GM21367 (cell line): ENCODE measurements around the gene DENND6B.

Source experiments
- ATAC-seq: cut with Tn5 transposase; IDR thresholded peaks from one replicate; pipeline ENCODE4 v1.9.1; 2021; ENCODE audit not compliant: unreplicated experiment

Gene DENND6B

DNA sequence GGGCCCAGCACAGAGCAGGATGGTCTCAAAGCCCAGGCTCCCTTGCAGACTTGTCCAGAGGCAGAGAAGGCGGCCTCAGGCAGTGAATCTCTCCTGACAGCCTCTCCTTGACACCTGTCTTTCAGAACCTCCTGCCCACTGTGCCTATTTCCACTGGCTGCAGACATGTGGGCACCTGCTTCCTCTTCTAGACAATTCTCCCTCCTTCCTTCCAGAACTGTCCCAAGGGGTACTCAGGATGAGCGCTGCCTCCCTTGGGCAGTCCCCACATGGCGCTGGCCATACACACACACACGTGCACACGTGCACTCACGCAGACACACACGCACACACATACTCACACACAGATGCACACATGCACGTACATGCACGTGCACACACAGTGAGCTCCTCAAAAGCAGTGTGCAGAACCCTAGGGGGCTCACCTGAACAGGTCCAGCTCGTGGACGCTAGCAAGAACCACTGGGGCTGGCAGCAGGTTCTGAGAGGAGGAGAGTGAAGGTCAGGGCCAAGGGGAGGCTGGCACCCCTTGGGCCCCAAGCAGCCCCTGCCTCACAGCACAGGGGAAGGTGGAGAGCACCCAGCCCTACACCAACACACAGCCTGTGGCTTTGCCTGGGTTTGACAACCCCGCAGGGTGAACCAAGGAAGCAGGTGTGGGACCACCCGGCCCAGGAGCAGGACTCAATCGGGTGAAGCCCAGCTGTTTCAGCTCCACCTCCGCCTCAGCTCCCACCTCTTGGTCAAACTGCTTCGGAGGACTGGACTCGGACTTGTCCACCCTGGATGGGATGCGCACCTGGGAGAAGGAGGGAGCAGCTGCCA is 11.3 kb downstream of the DENND6B start:
- no peak for ATAC-seq

DNA sequence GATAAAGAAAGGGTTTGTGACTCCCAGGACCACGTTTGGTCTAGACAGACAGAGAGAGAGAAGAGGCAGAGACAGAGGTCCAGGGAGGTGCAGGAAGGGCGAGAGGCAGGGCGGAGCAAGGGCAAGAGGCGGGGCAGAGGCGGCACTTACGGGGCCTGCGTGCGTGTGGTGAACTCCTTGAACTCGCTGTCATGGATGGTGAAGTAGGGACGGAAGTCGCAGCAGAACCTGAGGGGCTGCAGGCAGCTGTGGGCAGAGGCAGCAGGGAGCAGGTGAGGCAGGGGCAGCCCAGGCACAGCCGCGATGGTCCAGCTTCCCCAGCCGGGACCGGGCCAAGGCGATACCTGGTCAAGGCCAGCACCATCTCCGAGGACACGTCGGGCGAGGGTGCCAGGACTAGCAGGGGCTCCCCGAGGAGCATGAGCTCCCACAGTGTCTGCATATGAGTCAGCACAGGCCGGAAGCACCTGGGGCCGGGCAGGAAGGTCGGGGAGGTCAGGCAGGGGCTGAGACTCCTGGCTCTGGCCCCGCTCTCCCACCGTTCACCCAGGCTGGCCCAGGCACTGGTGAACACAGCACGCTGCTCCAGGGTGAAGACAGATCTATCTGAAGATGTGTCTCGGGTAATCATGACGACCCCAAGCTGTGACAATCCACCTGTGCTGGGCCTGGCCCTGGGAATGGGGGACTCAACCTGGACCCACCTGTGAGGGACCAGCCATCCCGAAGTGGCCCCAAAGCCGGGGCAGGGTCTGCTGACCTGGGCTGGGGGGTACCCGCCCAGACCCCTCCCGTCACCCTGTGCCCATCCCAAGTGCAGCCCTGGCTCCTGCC is 12.1 kb downstream of the DENND6B start:
- peak; percentile 58 for ATAC-seq

DNA sequence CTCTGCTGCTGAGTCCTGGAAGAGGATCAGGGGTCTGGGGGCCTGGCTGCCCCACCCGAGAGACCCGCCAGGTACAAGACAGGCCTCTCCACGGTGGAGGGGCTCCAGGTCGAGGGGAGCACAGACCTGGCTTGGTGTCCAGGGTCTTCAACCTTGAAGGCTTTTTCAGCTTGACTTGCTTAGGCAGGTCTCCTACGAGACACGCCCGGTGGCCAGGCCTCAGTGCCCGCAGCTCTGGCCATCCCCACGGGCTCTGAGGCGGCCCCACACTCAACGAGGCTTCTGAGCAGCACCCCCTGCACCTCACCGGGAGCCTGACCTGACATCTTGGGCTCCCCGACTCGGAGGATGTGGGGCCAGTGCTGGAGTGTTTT is 12.7 kb downstream of the DENND6B start:
- ATAC-seq: no peak

DNA sequence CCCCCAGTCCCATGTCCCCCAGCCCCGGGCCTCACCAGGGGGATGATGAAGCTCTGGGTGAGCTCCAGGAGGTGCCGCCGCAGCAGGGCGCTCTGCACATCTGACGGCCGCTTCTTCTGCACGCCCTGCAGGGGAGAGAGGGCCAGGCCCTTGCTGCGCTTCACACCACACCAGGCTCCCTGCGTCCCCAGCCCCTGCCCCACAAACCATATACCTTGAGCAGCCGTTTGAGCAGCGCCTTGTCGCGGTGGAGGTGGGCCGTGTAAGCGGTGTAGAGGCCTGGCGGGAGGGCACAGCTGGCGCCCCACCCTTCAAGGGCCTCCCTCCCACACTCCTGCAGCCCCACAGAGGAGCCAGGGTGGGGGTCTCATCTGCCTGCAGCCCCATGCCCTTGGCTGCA is 13.2 kb downstream of the DENND6B start:
- no peak for ATAC-seq

DNA sequence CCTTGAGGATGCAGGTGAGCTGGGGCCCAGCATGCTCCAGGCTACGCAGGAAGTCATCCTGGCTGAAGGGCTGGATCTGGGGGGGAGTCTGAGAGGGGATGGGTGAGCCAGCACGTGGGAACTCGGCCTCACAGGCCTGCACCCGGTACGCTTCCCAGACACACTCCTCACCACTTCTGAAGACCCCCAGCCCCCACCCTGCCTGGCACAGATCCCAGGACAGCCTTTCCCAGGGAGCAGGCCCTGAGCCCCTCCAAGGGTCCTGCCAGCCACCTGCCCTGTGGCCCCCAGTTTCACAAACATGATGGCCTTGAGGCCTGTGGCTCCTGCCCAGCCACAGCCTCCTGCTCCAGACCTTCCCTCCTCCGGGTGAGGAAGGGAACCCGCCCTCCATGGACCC is 13.8 kb downstream of the DENND6B start:
- no peak for ATAC-seq

DNA sequence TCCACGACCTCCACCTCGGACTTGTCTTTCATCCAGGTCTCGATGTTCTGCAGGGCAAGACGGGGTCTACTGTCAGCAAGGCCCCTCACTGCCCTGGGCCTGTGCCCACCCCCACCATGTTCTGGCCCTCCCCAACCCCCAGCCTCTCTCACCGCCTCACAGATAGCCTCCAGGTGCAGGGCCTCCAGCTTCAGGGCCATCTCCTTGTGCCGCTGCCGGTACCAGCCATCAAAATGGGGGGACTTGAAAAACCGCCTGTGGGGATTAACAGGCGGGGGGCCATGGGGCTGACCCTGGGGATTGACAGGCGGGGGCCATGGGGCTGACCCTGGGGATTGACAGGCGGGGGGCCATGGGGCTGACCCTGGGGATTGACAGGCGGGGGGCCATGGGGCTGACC is 14.4 kb downstream of the DENND6B start:
- no peak for ATAC-seq

DNA sequence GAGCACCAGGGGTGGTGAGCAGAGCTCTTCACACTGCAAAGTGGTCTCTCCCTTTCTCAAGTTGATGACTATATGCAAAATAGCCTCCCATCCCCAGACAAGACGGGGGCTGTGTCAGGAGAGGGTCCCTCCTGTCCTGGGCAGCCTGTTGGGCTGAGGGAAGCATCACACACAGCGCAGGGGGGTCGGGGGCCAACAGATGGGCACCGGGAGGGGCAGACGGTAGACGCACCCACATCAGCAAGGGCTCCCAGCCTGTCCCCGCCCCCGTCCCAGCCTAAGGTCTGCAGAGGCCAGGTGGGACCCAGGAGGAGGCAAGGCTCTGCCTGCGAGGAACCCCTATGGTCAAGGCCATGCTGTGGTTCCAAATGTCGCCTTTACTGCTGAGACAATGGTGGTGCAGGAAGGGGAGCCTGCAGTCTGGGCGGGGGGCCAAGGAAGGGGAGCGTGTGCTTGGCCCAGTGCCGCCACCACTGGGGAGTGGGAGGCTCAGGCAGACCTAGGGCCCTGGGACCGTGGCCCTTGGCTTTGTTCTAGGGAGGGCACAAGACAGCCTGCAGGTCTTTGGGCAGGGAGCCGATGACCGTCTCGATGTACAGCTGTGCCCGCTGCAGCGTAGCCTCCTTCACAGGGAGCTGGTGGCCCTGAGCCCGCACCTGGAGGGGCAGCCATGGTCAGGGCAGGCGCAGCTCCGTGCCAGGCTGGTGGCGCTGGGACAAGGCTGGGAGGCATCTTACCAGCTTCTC is 15.0 kb downstream of the DENND6B start:
- ATAC-seq: no peak

DNA sequence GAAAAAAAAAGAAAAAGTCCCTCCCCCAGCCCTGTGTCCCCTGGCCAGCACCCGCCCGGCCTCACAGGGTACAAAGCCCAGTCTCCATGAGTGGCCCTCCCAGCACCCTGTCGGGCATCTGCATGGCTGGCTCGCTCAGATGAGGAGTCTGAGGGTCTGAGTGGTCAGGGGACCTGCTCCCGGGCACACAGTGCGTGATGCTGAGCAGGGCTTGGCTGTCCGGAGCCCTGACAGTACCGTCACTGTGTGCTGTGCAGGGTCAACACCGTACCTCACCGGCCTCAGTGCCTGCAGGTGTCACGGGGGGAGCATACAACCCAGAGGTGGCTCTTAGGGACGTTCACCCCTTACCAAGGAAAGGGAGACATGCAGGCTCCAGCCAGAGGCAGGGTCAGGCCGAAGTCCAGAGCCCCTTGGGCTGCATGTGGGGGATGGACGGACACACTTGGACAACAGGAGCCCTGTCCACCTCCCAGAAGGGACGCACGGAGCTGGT is 15.8 kb downstream of the DENND6B start:
- ATAC-seq: no peak

DNA sequence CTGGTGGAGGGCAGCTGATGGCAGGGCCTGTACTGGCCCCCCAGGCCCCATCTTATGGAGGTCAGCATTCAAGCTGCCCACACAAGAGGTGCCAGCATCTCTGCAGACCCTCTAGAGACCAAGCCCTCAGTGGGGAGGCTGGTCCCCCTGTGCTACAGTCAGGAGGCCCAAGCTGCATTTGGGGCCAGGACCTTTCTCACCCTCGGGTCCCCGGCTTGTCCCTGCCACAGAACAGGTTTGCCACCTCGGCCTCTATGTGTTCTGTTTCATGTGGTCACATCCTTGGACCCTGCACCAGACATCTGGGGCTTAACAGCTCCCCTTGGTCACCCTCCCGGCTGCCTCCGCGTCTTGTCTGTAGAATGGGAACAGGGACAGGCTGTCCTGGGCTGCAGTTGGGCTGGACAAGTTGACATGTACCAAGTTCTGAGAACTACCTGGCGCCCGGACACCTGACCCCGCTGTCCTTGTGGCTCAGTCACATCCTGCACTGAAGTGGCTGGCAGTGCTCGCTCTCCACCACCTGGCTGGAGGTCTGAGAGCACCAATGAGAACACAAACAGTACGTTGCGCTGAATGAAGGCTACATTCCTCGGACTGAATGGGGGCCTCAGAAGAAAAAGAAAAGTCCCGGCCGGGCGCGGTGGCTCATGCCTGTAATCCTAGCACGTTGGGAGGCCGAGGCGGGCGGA is 16.6 kb downstream of the DENND6B start:
- ATAC-seq: no peak

DNA sequence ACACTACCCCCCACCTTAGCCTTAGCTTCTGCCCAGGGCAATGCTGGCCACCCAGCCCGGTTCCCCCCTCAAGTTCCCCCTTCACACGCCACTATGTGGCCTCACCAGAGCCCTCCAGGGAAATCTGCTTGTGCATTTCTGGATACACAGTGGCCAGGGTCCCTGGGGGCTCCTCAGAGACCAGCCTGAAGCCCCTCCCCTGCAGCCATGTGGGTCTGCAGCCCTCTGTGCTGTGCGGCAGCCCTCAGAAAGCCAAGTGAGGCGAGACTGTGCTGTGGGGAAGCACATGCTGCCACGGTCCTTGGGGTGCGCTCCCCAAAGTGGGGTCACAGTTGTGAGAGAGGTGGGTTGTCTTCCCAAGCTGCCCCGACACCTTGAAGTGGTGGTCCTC is 17.2 kb downstream of the DENND6B start:
- ATAC-seq: no peak

DNA sequence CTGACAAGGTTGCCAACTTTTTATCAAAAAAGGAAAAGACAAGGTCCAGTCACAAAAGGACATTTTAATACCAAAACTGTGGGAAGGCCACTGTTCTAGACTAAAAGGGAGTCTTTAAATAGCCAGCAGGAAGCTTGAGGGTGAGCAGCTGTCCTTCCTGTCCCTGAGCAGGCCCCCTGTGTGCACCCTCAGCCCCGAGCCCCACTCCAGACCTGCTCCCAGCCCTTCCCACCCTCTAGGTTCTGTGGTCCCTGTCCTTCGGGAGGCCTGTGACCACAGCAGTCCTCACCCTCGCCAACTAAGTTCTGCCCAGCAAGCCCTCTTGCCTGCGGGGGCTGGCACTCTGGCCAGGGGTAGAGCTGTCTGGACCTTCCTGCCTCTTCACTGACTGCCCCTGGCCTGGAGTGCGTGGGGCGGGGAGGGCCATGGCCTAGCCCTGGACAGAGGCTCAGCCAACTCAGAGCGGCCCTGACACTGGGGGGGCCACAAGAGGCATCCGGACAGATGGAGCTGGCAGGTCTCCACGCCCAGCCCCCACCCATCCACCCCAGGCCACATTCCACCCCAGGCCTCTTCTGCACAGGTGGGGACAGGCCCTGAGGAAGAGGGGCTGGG is 17.7 kb downstream of the DENND6B start:
- no peak for ATAC-seq

DNA sequence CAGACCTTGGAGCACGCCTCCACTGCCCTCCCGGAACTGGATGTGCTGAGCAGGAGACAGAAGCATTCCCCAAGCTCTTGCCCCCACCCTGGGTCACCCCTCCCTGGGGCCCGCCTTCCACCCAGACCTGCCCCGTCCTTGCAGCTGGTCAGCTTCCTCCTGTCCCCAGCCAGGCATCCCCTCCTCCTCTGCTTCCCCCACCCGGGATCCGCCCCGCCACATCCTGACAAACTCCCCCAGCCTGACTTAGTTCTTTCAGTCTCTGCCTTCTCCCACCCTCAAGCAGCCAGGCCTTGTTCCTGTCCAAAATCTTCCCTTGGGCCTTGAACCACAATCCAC is 18.2 kb downstream of the DENND6B start:
- no peak for ATAC-seq

DNA sequence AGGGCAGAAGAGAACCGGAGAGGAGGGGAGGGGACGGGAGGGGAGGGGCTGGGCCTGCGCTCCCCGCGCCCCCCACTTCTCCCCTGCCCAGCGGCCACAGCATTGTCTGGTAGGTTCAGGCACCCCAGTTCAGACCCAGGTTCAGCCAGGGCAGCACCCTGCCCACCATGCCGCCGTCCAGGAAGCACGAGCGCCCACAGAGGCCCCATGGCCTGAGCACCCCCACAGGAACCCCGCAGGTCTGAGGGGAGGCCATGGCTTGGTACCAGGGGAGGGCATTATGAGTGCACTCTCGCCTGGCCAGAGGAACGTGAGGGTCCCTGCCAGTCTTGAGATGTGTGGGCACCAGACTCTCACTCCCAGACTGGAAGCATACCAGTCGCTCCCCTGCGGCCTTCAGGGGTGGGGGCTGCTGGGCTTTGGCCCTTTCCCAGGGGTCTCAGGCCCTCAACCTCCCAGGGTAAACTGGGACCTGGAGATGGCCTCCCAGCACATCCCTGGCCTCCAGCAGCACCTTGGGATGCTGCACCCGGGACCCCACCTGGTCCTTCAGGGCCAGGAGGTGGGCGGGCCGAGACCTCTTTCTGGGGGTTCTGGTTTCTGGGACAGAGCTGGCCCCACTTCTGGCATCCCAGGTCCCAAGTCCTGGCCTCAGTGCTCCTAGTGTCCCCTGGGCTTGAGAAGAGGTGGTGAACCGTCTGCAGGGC is 18.8 kb downstream of the DENND6B start:
- ATAC-seq: no peak

DNA sequence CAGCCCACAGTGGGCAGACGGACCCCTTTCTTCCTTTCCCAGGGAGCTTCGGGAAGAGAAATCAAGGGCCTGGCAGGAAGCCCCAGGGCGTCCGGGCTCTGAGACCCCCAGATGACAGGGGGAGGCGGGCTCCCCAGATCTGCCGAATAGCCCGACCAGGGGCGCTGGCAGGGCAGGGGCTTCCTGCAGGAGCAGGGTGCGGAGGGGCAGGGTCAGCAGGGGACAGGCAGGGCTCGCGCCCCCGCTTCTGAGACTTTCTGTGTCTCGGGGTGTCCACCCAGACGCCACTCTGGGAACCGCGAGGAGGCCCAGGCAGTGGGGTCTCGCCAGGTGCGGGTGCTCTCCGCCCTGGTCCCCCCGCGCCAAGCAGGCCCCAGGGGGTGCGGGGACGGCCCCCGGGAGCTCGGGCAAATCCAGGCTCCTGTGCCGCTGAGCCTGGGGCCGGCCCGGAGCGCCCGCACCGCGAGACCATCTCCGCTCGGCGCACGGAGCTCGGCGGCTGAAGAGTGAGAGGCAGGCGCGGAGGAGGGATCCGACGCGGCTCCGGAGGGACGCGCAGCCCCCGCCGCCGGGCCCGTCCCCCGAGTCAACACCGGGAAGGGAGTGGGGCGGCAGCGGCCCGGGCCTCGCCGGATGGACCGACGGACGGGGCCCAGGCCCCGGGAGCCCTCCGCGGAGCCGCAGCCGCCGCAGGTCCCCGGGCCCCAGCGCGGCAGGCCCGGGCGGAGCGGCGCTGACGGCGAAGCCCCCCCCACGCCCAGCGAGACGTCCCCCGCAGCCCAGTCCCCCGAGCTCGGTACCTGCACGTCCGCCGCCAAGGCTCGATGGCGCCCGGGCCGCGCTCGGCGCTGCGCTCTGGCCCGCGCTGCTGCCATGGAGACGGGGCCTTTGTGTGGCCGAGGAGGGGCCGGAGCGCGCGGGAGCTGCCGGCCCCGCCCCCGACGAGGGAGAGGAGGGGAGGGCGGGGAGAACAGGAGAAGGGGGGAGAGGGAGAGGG is 19.8 kb downstream of the DENND6B start, which contains the start of gene PLXNB2:
Gene PLXNB2, minus strand, starts transcription at position 894 of the 997 bp plus-strand sequence. CDS start 17,062 bp downstream, outside the sequence.
- ATAC-seq: no peak

DNA sequence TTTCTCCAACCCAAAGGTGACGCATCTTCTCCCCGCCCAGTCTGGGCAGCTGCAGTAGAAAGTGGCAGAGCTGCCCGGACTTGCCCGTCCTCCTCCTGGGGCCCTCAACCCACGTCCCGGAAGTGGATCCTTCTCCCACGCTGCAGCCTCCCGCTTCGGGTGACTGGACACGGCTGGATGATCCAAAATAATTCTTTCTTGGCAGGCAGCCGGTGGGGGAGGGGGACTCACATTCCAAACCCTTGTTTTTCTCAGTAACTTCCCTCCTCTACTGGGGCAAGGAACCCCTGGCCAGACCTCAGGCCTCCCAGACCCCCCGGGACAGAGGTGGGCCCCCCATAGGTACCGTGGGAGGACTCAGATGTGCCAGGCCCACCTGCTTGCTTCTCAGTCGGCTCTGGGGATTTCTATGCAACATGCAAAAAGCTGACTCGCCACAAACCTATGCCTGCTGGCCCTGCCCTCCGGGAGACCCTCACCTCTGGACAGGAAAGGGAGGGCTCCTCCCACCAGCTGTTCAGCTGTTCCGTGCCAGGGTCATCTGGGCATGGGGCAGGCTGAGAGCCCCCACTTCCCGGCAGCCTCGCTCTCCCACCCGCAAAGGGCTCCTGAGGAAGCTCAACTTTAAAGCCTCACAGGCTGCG is 20.8 kb downstream of the DENND6B start:
- ATAC-seq: no peak

DNA sequence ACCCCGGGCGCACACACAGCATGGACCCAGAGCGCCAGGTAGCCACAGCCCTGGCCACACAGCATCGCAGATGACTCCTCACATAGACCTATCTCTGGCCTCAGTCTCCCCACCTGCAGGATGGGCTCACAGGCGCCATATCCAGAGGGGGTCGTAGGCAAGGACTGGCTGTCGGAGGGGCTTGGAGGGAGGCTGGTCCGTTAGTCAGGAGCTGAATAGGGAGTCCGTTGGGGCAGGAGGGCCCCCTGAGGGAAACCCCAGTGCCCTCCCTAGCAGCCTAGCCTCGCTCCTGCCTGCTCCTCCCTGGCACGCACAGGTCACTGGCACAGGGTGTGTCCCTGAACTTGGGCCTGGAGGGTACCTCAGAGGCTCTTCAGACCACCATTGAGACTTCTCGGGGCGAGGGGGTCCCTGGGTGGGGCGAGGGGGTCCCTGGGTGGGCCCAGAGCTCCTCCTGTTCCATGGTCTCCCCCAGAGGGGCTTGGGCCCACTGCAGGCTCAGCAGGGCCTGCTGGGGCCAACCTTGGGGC is 21.4 kb downstream of the DENND6B start:
- no peak for ATAC-seq

DNA sequence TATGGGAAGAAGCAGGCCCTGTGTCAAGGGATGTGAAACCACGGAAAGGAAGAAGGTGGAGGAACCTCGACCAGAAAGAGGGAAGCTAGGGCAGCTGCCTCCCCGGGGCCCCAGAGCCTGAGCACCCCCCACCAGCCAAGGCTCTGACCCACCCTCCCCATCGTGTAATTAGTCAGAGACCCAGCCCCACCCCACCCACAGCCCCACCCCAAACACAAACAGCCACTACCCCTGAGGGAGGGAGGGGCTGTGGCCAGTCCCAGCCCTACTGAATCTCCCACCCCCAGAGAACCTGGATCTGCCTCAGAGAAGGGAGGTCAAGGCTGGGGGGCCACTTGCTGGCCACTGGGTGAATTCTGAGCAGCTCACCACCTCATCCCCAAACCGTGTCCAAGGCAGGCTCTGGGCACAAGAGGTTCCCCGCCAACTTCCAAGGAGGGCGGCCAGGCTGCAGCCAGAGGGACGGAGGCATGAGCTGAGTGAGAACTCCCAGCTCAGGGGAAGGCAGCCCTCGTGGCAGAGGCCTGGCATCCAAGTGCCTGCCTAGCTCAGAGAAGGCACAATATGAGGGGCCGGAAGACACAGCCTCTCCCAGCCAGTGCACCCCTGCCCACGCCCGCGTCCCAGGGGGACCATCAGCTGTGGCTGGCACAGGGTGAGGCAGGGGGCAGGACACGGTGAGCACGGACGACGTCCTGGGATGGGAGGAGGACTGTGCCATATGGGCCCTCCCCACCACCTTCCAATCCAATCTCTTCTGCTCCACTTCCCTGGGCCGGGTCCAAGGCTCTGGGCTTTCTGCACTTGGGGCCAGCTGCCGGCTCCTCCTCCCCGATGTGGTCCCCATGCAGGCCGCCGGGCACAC is 22.1 kb downstream of the DENND6B start:
- no peak for ATAC-seq
